Left ventricle myocardium superior (tissue), 1 donor: ENCODE measurements around the gene AUTS2. TPM values are rescaled to one million over a fixed set of nuclear protein-coding genes. Genes with fewer than 3 reads are reported as not detected.

Experiments
- ATAC-seq: fragments of 200-7000 bp; cut with Tn5 transposase; one replicate; pipeline ENCODE4 v1.9.1; 2020; ENCODE audit warnings: mild to moderate bottlenecking, moderate library complexity
- DNase-seq: peaks from one replicate; pipeline ENCODE4 v3.0.0-alpha.2; 2020
- intact Hi-C: fragments of 100-400 bp; cut with micrococcal nuclease; formaldehyde crosslinking; loops from one replicate; pipeline ENCODE4 v1.11.0; 2022
- total RNA-seq: library from RNA; stranded (reverse); fragmentation: NEBNext Ultra II Directional; extraction: Animal tissue kit (Norgen Biotek cat#: 25700); gene quantifications from one replicate; pipeline ENCODE4 v1.2.1, GENCODE V29; 2021
- donor health status: DM: no; HTN: yes; CAD: no; lungs with severe emphysema.

AUTS2 gene
- total RNA-seq, 1 donor from 2014 or later, result 7.9 TPM

- intact Hi-C loops, result no loop called here
- DNase-seq (no peak), ATAC-seq (no peak)
Measured at GRCh38 chr7:69819333-69819705, 221.0 kb downstream of the AUTS2 start.

- ATAC-seq (no peak), DNase-seq (no peak)
Measured at GRCh38 chr7:69820479-69821192, 222.4 kb downstream of the AUTS2 start.

GRCh38 chr7:69822386-69822785, 224.1 kb downstream of the AUTS2 start:
- no peak for ATAC-seq
- intact Hi-C loops, result no loop called here
- DNase-seq, result no peak

More at GRCh38 chr7:69820479-69821192, 222.4 kb downstream of the AUTS2 start:
- intact Hi-C loops, result no loop called here

- intact Hi-C loops, result no loop called here
- no peak for ATAC-seq
- DNase-seq, result no peak
Measured at GRCh38 chr7:69823151-69823744, 225.0 kb downstream of the AUTS2 start.

- DNase-seq (no peak), ATAC-seq (no peak)
- intact Hi-C loops, result no loop called here
Measured at GRCh38 chr7:69825113-69825972, 227.1 kb downstream of the AUTS2 start.

GRCh38 chr7:69826283-69826682, 228.0 kb downstream of the AUTS2 start:
- ATAC-seq (no peak), DNase-seq (no peak)
- intact Hi-C loops, result no loop called here

- ATAC-seq, result no peak
- intact Hi-C loops, result no loop called here
Measured at GRCh38 chr7:69827140-69827539, 228.9 kb downstream of the AUTS2 start.

GRCh38 chr7:69827558-69827957, 229.3 kb downstream of the AUTS2 start:
- DNase-seq, result no peak
- no peak for ATAC-seq
- intact Hi-C loops, result no loop called here

More at GRCh38 chr7:69827140-69827539, 228.9 kb downstream of the AUTS2 start:
- no peak for DNase-seq

- ATAC-seq (no peak), DNase-seq (no peak)
- intact Hi-C loops, result no loop called here
Measured at GRCh38 chr7:69832356-69832755, 234.1 kb downstream of the AUTS2 start.

- intact Hi-C loops, result no loop called here
- DNase-seq, result no peak
- ATAC-seq, result no peak
Measured at GRCh38 chr7:69833964-69834363, 235.7 kb downstream of the AUTS2 start.

- DNase-seq (no peak), ATAC-seq (no peak)
- intact Hi-C loops, result no loop called here
Measured at GRCh38 chr7:69836702-69837101, 238.4 kb downstream of the AUTS2 start.

- DNase-seq (no peak), ATAC-seq (no peak)
- intact Hi-C loops, result no loop called here
Measured at GRCh38 chr7:69837387-69838068, 239.3 kb downstream of the AUTS2 start.

GRCh38 chr7:69839782-69840181, 241.5 kb downstream of the AUTS2 start:
- ATAC-seq (no peak), DNase-seq (no peak)
- intact Hi-C loops, result no loop called here

- DNase-seq (no peak), ATAC-seq (no peak)
- intact Hi-C loops, result no loop called here
Measured at GRCh38 chr7:69840248-69840647, 242.0 kb downstream of the AUTS2 start.

- intact Hi-C loops, result no loop called here
- DNase-seq (no peak), ATAC-seq (no peak)
Measured at GRCh38 chr7:69843653-69844052, 245.4 kb downstream of the AUTS2 start.

GRCh38 chr7:69844264-69844868, 246.1 kb downstream of the AUTS2 start:
- DNase-seq, result no peak
- ATAC-seq, result no peak
- intact Hi-C loops, result no loop called here

GRCh38 chr7:69845721-69846495, 247.6 kb downstream of the AUTS2 start:
- DNase-seq (no peak), ATAC-seq (no peak)
- intact Hi-C loops, result no loop called here

GRCh38 chr7:69847921-69848612, 249.8 kb downstream of the AUTS2 start:
- intact Hi-C loops, result no loop called here
- DNase-seq, result no peak
- no peak for ATAC-seq
